ENCODE measurements around the gene RND2.

Gene RND2

DNA sequence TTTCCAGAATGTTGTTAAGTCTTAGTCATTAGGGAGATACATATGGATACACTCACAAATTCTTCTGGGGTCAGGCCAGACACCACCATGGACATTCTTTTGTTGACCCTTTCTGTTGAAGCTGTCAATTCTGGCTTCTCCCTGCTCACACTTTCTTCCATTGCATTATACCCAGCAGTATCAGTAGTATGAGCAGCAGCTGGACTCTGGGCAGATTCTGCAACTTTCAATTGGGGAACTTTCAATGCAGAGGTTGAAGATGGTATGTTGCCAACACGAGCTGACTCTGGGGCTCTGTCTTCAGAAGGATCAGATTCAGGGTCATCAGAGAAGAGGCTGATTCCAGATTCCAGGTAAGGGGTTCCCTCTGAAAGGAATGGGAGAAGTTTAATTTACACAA is 45.8 kb downstream of the RND2 start:
- DNase-seq (ENCODE audit: low spot score) (no peak), FAIRE-seq (no peak)

DNA sequence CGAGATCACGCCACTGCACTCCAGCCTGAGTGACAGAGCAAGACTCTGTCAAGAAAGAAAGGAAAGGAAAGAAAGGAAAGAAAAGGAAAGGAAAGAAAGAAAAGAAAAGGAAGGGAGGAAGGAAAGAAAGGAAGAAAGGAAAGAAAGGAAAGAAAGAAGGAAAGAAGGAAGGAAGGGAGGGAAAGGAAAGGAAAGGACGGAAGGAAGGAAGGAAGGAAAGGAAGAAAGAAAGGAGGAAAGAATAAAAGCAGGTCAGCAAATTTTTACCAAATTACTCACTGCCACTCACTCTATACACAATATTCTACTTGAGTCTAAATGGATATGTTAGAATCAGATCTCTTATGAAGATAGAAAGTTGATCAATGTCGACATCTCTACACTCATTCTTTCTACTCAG is 49.8 kb downstream of the RND2 start:
- FAIRE-seq (no peak), DNase-seq (ENCODE audit: low spot score) (no peak)

DNA sequence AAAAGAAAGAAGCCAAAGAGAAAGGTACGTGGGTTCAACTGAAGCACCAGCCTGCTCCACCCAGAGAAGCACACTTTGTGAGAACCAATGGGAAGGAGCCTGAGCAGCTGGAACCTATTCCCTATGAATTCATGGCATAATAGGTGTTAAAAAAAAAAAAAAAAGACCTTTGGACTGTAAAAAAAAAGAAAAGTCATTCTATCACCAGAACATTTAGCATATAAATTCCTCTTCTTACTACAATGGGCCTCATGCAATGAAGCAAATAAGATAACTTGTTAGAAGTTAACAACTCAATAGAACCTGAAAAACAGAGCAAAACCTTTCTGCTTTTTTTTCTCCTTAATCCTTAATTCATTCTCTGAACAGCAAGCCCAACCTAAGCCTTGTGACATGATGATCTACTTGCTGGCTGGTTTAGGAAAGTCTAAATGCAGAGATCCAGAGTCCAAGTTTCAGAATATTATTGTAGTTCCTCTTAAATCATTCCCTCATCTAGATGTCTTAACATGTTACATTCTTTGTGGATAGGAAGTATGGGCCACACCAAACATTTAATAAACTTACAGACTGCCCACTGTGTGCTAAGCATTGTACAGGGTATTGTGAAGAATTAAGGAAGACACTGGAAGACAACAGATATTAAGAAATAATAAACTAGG is 54.7 kb downstream of the RND2 start:
- no peak for FAIRE-seq
- DNase-seq (ENCODE audit: low spot score): no peak

All from RCC 7860 (cell line).